GM19023 (cell line): ENCODE results near the gene GYS1.
"Not testable (repeated sequence)": the region's sequence is repeated elsewhere in the genome, so short reads cannot be mapped to it uniquely, and the experiment has no call there.

Source experiments
- ATAC-seq: cut with Tn5 transposase; IDR thresholded peaks from one replicate; pipeline ENCODE4 v1.9.1; 2021; ENCODE audit warnings: mild to moderate bottlenecking, moderate library complexity; ENCODE audit not compliant: unreplicated experiment

Gene GYS1

GRCh38 chr19:48993175-48994034 lies at the start of gene GYS1, which contains the start of gene RUVBL2:
Gene GYS1, minus strand, starts transcription at chr19:48993309. Its CDS starts 197 bp downstream, at chr19:48993112.
Gene RUVBL2, plus strand, starts transcription at chr19:48993887. Its CDS starts 25 bp downstream, at chr19:48993912.
- peak; percentile 89 for ATAC-seq

GRCh38 chr19:49042666-49043065 lies 49.6 kb upstream of the GYS1 start:
- not testable (repeated sequence) for ATAC-seq

- ATAC-seq = no peak
These were observed 49.1 kb upstream of the GYS1 start for GRCh38 chr19:49042177-49042576.

GRCh38 chr19:49039736-49040135 lies 46.6 kb upstream of the GYS1 start:
- ATAC-seq = not testable (repeated sequence)

- not testable (repeated sequence) for ATAC-seq
These were observed 45.6 kb upstream of the GYS1 start for GRCh38 chr19:49038557-49039276.

GRCh38 chr19:49038111-49038510 lies 45.0 kb upstream of the GYS1 start:
- ATAC-seq = not testable (repeated sequence)

GRCh38 chr19:49036815-49037214 lies 43.7 kb upstream of the GYS1 start, which contains the start of gene CGB1:
Gene CGB1, minus strand, starts transcription at chr19:49036895. Its CDS starts 184 bp downstream, at chr19:49036711.
- ATAC-seq = not testable (repeated sequence)

- not testable (repeated sequence) for ATAC-seq
These were observed 38.7 kb upstream of the GYS1 start, which contains the start of gene CGB2 for GRCh38 chr19:49031642-49032301. Gene CGB2, plus strand, starts transcription at chr19:49031890. Its CDS starts 206 bp downstream, at chr19:49032096.

GRCh38 chr19:49030323-49030722 lies 37.2 kb upstream of the GYS1 start:
- not testable (repeated sequence) for ATAC-seq

- not testable (repeated sequence) for ATAC-seq
These were observed 36.6 kb upstream of the GYS1 start for GRCh38 chr19:49029749-49030148.

GRCh38 chr19:49028686-49029085 lies 35.6 kb upstream of the GYS1 start:
- not testable (repeated sequence) for ATAC-seq

- not testable (repeated sequence) for ATAC-seq
These were observed 32.5 kb upstream of the GYS1 start for GRCh38 chr19:49025599-49025998.

GRCh38 chr19:49025088-49025487 lies 32.0 kb upstream of the GYS1 start:
- not testable (repeated sequence) for ATAC-seq

GRCh38 chr19:49024233-49024632 lies 31.1 kb upstream of the GYS1 start, which contains the start of gene CGB3:
Gene CGB3, minus strand, starts transcription at chr19:49024333. Its CDS starts 362 bp downstream, at chr19:49023971.
- not testable (repeated sequence) for ATAC-seq

GRCh38 chr19:49022116-49022515 lies 29.0 kb upstream of the GYS1 start:
- ATAC-seq = no peak

- no peak for ATAC-seq
These were observed 28.1 kb upstream of the GYS1 start for GRCh38 chr19:49020931-49021895.

GRCh38 chr19:49020342-49020741 lies 27.2 kb upstream of the GYS1 start:
- no peak for ATAC-seq

GRCh38 chr19:49019242-49019932 lies 26.3 kb upstream of the GYS1 start:
- no peak for ATAC-seq
